HEK293 (cell line): ENCODE data around the gene PKP4.

Experiments
- CTCF ChIA-PET: fragments of 350-600 bp; formaldehyde crosslinking; extraction: SDS; loops from one replicate; lab custom pipeline; 2021; ENCODE audit warnings: antibody characterized with exemption; lab: Yijun Ruan, JAX
- POLR2A ChIA-PET: fragments of 300-600 bp; formaldehyde crosslinking; extraction: SDS; loops from one replicate; lab custom pipeline; 2020; ENCODE audit warnings: antibody characterized with exemption, inconsistent platforms; lab: Yijun Ruan, JAX
- H3K27ac ChIP-seq: fragments of 200-500 bp; sonication (Bioruptor generic); 2 replicates; pipeline ENCODE4 v1.5.1; 2014; ENCODE audit warnings: low read depth, low read length, control low read depth, inconsistent platforms; ENCODE audit errors: extremely low read depth
- H3K36me3 ChIP-seq, 2 experiments: fragments of 200-500 bp in 1 of 2; sonication (Bioruptor generic) in 1 of 2; 1 replicate in 1 of 2; 2 replicates in 1 of 2; pipeline ENCODE4 v1.5.1; 2014 to 2017; ENCODE audit warnings: inconsistent platforms in 2 of 2, low read length in 2 of 2; ENCODE audit not compliant: control insufficient read depth in 2 of 2, insufficient read depth in 1 of 2
- H3K4me1 ChIP-seq: fragments of 200-500 bp; sonication (Bioruptor generic); 2 replicates; pipeline ENCODE4 v1.5.1; 2014; ENCODE audit warnings: mild to moderate bottlenecking, low read length, inconsistent platforms; ENCODE audit not compliant: control insufficient read depth, insufficient read depth
- H3K4me3 ChIP-seq: 2 replicates; pipeline ENCODE4 v1.5.1; 2011; ENCODE audit warnings: low read depth, mild to moderate bottlenecking, control low read depth, low read length, moderate library complexity
- H3K9me3 ChIP-seq: fragments of 200-500 bp; sonication (Bioruptor generic); 2 replicates; pipeline ENCODE4 v1.5.1; 2014; ENCODE audit warnings: low read depth, low read length, inconsistent platforms; ENCODE audit not compliant: control insufficient read depth, insufficient read depth
- GLIS2 ChIP-seq: fragments of 450-650 bp; formaldehyde crosslinking; IDR thresholded peaks from 2 replicates; pipeline ENCODE4 v1.5.1; 2016; ENCODE audit warnings: missing biosample characterization, missing genetic modification characterization
- KLF16 ChIP-seq: fragments of 450-650 bp; formaldehyde crosslinking; IDR thresholded peaks from 2 replicates; pipeline ENCODE4 v1.5.1; 2017; ENCODE audit warnings: missing biosample characterization, missing genetic modification characterization
- REPIN1 ChIP-seq: fragments of 450-650 bp; formaldehyde crosslinking; IDR thresholded peaks from 2 replicates; pipeline ENCODE4 v1.5.1; 2017; ENCODE audit warnings: missing biosample characterization, missing genetic modification characterization, low read depth
- SCRT2 ChIP-seq: fragments of 450-650 bp; formaldehyde crosslinking; IDR thresholded peaks from 2 replicates; pipeline ENCODE4 v1.5.1; 2016; ENCODE audit warnings: missing biosample characterization, missing genetic modification characterization
- ZBTB1 ChIP-seq: fragments of 450-650 bp; formaldehyde crosslinking; IDR thresholded peaks from 2 replicates; pipeline ENCODE4 v1.5.1; 2016; ENCODE audit warnings: missing biosample characterization, missing genetic modification characterization
- ZBTB17 ChIP-seq: fragments of 450-650 bp; formaldehyde crosslinking; IDR thresholded peaks from 2 replicates; pipeline ENCODE4 v1.5.1; 2016; ENCODE audit warnings: missing biosample characterization, missing genetic modification characterization
- ZEB2 ChIP-seq: fragments of 450-650 bp; formaldehyde crosslinking; IDR thresholded peaks from 2 replicates; pipeline ENCODE4 v1.5.1; 2016; ENCODE audit warnings: missing biosample characterization, missing genetic modification characterization
- ZFP3 ChIP-seq: fragments of 450-650 bp; formaldehyde crosslinking; IDR thresholded peaks from 2 replicates; pipeline ENCODE4 v1.5.1; 2016; ENCODE audit warnings: low read depth, missing biosample characterization, missing genetic modification characterization
- ZFP41 ChIP-seq: fragments of 450-650 bp; formaldehyde crosslinking; IDR thresholded peaks from 2 replicates; pipeline ENCODE4 v1.5.1; 2016; ENCODE audit warnings: missing biosample characterization, missing genetic modification characterization, borderline replicate concordance
- ZFP69B ChIP-seq: fragments of 450-650 bp; formaldehyde crosslinking; IDR thresholded peaks from 2 replicates; pipeline ENCODE4 v1.5.1; 2016; ENCODE audit warnings: missing biosample characterization, missing genetic modification characterization
- ZNF133 ChIP-seq: fragments of 450-650 bp; formaldehyde crosslinking; IDR thresholded peaks from 2 replicates; pipeline ENCODE4 v1.5.1; 2016; ENCODE audit warnings: missing biosample characterization, missing genetic modification characterization
- ZNF292 ChIP-seq: fragments of 450-650 bp; formaldehyde crosslinking; IDR thresholded peaks from 2 replicates; pipeline ENCODE4 v1.5.1; 2016; ENCODE audit warnings: low read depth, missing biosample characterization, missing genetic modification characterization, borderline replicate concordance
- ZNF362 ChIP-seq: fragments of 450-650 bp; formaldehyde crosslinking; IDR thresholded peaks from 2 replicates; pipeline ENCODE4 v1.5.1; 2016; ENCODE audit warnings: missing biosample characterization, missing genetic modification characterization
- ZNF473 ChIP-seq: fragments of 450-650 bp; formaldehyde crosslinking; IDR thresholded peaks from 2 replicates; pipeline ENCODE4 v1.5.1; 2017; ENCODE audit warnings: missing biosample characterization, missing genetic modification characterization
- ZNF549 ChIP-seq: fragments of 450-650 bp; IDR thresholded peaks from 2 replicates; pipeline ENCODE4 v1.5.1; 2018; ENCODE audit warnings: missing biosample characterization, missing genetic modification characterization, mild to moderate bottlenecking, inconsistent platforms, moderate library complexity
- ZNF670 ChIP-seq: fragments of 450-650 bp; formaldehyde crosslinking; IDR thresholded peaks from 2 replicates; pipeline ENCODE4 v1.5.1; 2016; ENCODE audit warnings: missing biosample characterization, missing genetic modification characterization, low read depth
- ZNF677 ChIP-seq: fragments of 450-650 bp; IDR thresholded peaks from 2 replicates; pipeline ENCODE4 v1.5.0; 2018; ENCODE audit warnings: missing biosample characterization, mild to moderate bottlenecking, missing genetic modification characterization, moderate library complexity
- ZNF692 ChIP-seq: fragments of 450-650 bp; formaldehyde crosslinking; IDR thresholded peaks from 2 replicates; pipeline ENCODE4 v1.5.1; 2016; ENCODE audit warnings: missing biosample characterization, missing genetic modification characterization
- ZNF701 ChIP-seq: fragments of 450-650 bp; formaldehyde crosslinking; IDR thresholded peaks from 2 replicates; pipeline ENCODE4 v1.5.1; 2016; ENCODE audit warnings: missing biosample characterization, missing genetic modification characterization
- ZNF707 ChIP-seq: fragments of 450-650 bp; formaldehyde crosslinking; IDR thresholded peaks from 2 replicates; pipeline ENCODE4 v1.5.1; 2016; ENCODE audit warnings: missing biosample characterization, missing genetic modification characterization
- ZSCAN30 ChIP-seq: fragments of 450-650 bp; IDR thresholded peaks from 2 replicates; pipeline ENCODE4 v1.5.1; 2018; ENCODE audit warnings: missing biosample characterization, mild to moderate bottlenecking, missing genetic modification characterization, moderate library complexity
- TF ChIP-seq, protein P1 (sequence below): fragments of 450-650 bp; IDR thresholded peaks from 2 replicates; pipeline ENCODE4 v1.5.1; 2018; ENCODE audit warnings: missing biosample characterization, missing genetic modification characterization
- TF ChIP-seq, protein P2 (sequence below): fragments of 450-650 bp; formaldehyde crosslinking; IDR thresholded peaks from 2 replicates; pipeline ENCODE4 v1.5.1; 2016; ENCODE audit warnings: missing biosample characterization, missing genetic modification characterization

The PKP4 gene

DNA sequence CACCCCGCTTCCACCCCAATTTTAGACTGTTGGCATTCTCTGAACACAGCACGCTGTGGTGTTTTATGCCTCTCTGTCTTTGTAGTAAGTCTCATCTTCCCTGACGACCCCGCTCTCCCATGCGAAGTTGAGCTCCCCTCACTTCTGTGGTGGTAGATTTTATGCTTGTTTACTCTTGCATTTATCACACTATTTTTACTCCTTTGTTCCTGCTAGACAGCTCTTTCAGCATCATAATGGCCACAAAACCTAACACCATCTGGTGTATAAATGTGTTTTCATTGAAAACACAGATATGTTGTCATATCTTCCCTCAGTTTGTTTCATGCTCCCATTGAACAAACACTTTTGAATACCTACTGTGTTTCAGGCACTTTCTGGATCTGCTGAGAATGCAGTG lies 57.1 kb downstream of the PKP4 start (continued):
- TF ChIP-seq ZEB2 (tag by site-specific recombination): no peak
- TF ChIP-seq ZNF677: no peak
- TF ChIP-seq ZNF701 (tag by site-specific recombination): no peak
- TF ChIP-seq GLIS2: no peak
- no peak for TF ChIP-seq ZBTB17 (tag by site-specific recombination)
- TF ChIP-seq, all 188 proteins: peak for 0

DNA sequence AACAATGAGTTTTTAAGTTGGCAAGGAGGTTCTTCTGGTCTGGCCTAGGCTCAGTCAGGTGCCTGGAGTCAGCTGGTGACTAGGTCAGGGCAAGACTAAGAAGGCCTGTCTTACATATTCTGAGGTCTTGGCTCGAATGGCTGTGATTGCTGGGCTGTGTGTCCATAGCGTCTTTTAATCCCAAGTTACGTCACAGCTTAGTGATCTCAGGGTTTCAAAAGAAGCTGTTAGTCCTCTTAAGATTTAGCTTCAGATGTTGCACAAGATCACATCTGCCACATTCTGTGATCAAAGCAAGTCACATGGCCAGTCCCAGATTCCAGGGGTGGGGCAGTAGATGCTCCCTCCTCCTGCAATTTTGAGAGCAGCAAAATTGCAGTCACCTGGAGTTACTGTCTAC lies 61.3 kb downstream of the PKP4 start:
- Histone ChIP-seq H3K27ac (no peak overlapping the region), H3K9me3 (no peaks in the 10 kb centered on the region), H3K4me1 (no peaks in the 10 kb centered on the region; the same call in 1 of the 2 replicates)
- CTCF ChIA-PET: interaction anchor here (0.7 kb wide), 1 partner anchor 29 kb away, joined by 3 read pairs; no protein-coding TSS in a partner anchor
- TF ChIP-seq ZNF362 (tag by site-specific recombination) (no peak), SCRT2 (no peak), ZFP69B (no peak), ZNF549 (tag by site-specific recombination) (no peak), ZFP3 (tag by site-specific recombination) (no peak), KLF16 (tag by site-specific recombination) (no peak), ZNF707 (no peak), ZBTB1 (tag by site-specific recombination) (no peak), ZNF692 (tag by site-specific recombination) (no peak), ZFP41 (tag by site-specific recombination) (no peak), REPIN1 (tag by site-specific recombination) (no peak), ZNF473 (no peak), ZNF670 (tag by site-specific recombination) (no peak), ZNF292 (no peak), ZSCAN30 (tag by site-specific recombination) (no peak), ZNF133 (no peak)
- TF ChIP-seq, protein P1, sequence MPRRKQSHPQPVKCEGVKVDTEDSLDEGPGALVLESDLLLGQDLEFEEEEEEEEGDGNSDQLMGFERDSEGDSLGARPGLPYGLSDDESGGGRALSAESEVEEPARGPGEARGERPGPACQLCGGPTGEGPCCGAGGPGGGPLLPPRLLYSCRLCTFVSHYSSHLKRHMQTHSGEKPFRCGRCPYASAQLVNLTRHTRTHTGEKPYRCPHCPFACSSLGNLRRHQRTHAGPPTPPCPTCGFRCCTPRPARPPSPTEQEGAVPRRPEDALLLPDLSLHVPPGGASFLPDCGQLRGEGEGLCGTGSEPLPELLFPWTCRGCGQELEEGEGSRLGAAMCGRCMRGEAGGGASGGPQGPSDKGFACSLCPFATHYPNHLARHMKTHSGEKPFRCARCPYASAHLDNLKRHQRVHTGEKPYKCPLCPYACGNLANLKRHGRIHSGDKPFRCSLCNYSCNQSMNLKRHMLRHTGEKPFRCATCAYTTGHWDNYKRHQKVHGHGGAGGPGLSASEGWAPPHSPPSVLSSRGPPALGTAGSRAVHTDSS: no peak
- TF ChIP-seq, protein P2, sequence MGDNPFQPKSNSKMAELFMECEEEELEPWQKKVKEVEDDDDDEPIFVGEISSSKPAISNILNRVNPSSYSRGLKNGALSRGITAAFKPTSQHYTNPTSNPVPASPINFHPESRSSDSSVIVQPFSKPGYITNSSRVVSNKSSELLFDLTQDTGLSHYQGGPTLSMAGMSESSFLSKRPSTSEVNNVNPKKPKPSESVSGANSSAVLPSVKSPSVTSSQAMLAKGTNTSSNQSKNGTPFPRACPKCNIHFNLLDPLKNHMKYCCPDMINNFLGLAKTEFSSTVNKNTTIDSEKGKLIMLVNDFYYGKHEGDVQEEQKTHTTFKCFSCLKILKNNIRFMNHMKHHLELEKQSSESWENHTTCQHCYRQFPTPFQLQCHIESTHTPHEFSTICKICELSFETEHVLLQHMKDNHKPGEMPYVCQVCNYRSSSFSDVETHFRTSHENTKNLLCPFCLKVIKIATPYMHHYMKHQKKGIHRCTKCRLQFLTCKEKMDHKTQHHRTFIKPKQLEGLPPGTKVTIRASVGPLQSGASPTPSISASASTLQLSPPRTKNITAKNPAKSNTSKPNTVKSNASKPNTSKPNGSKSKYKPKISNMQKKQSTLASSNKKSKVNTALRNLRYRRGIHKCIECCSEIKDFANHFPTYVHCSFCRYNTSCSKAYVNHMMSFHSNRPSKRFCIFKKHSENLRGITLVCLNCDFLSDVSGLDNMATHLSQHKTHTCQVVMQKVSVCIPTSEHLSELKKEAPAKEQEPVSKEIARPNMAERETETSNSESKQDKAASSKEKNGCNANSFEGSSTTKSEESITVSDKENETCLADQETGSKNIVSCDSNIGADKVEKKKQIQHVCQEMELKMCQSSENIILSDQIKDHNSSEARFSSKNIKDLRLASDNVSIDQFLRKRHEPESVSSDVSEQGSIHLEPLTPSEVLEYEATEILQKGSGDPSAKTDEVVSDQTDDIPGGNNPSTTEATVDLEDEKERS: no peak
- TF ChIP-seq, all 188 proteins: peak for 0
- POLR2A ChIA-PET: no interaction called here
- Histone ChIP-seq H3K36me3 (no peaks in the 10 kb centered on the region; a peak in 1 of 3 replicates), H3K4me3 (no peak overlapping the region)
